ENCODE data around the gene BEND6. TPM values are rescaled to one million over a fixed set of nuclear protein-coding genes. Genes with fewer than 3 reads are reported as not detected.

BEND6 gene
- total and polyA plus RNA-seq, 2 donors (not counting 3 experiments of a cell fraction or from before 2014, with no cell fraction given), result 0.15 to 0.66 TPM

GRCh38 chr6:57048577-57048976, 93.7 kb downstream of the BEND6 start:
- H2AFZ ChIP-seq (ENCODE audit: low read depth, low read length), result no peak overlapping the region
- no peaks in the 10 kb centered on the region for H3K9me1 ChIP-seq (replicated peaks; ENCODE audit: control insufficient read depth, extremely low read depth, insufficient read depth, low read length)
- ChIA-PET POLR2A (no interaction called here), CTCF (no interaction called here)
- no TSS peak for BruUV-seq (replicated peaks)
- peak overlapping the region; percentile 9 for H3K4me2 ChIP-seq (ENCODE audit: insufficient read depth, low read length)
- H3K79me2 ChIP-seq (ENCODE audit: control insufficient read depth, insufficient read depth, low read length), result peaks cover 28% of the 10 kb centered on the region
- no peak overlapping the region for H3K27ac ChIP-seq (ENCODE audit: insufficient read depth, low read depth, low read length)
- intact Hi-C loops (cut with micrococcal nuclease), result loop anchor here (2.0 kb wide), 1 partner anchor 144 kb away; no protein-coding TSS in a partner anchor
- H3K36me3 ChIP-seq (ENCODE audit: control insufficient read depth in 2 of 2, extremely low read depth in 1 of 2, insufficient read depth in 2 of 2, low read length in 2 of 2), result peaks cover 3 to 12% of the 10 kb centered on the region in 2 experiments
- no peak for DNase-seq (ENCODE audit: low read depth, low spot score)
- no peak for FAIRE-seq
- no peak overlapping the region for H3K9ac ChIP-seq (replicated peaks; ENCODE audit: extremely low read depth, insufficient read depth, low read length)
- no peak overlapping the region for H3K4me3 ChIP-seq (replicated peaks in 1 of 3; ENCODE audit: insufficient read depth in 1 of 3, low read depth in 1 of 3, low read length in 3 of 3)
- peaks cover 10% of the 10 kb centered on the region for H3K4me1 ChIP-seq (ENCODE audit: control insufficient read depth, extremely low read depth, insufficient read depth, low read length)
- peaks cover 1 to 4% of the 10 kb centered on the region in 2 experiments for H3K27me3 ChIP-seq (ENCODE audit: control insufficient read depth in 2 of 2, insufficient read depth in 2 of 2, low read length in 2 of 2)
- dilution Hi-C loops (cut with MboI; ENCODE audit: extremely low pct_ligation_motif_present, low sequenced_read_pairs), result no loop called here
- TF ChIP-seq POLR2A (IDR thresholded peaks at IDR 0.05; ENCODE audit: low read depth, low read length) (no peak), POLR2AphosphoS5 (IDR thresholded peaks at IDR 0.05; ENCODE audit: insufficient read depth, low read depth, low read length) (no peak), EZH2 (IDR thresholded peaks at IDR 0.05; ENCODE audit: borderline replicate concordance, low read depth, low read length, severe bottlenecking) (no peak), MYC (IDR thresholded peaks at IDR 0.05; ENCODE audit: low read depth, low read length) (no peak), FOS (IDR thresholded peaks at IDR 0.05; ENCODE audit: borderline replicate concordance, insufficient read depth, low read length) (no peak), GATA2 (IDR thresholded peaks at IDR 0.05; ENCODE audit: insufficient read depth, insufficient read length, low read depth, low read length) (no peak), CTCF (IDR thresholded peaks at IDR 0.05; ENCODE audit: extremely low read depth in 1 of 2, insufficient read depth in 1 of 2, low read depth in 1 of 2, low read length in 2 of 2) (no peak), MAX (IDR thresholded peaks at IDR 0.05; ENCODE audit: insufficient read depth, insufficient read length) (no peak), JUN (IDR thresholded peaks at IDR 0.05; ENCODE audit: borderline replicate concordance, insufficient read depth, insufficient read length, low read depth) (no peak)
- no peaks in the 10 kb centered on the region for H3K9me3 ChIP-seq (replicated peaks; ENCODE audit: control insufficient read depth, insufficient read depth, low read length)
- no peaks in the 10 kb centered on the region for H4K20me1 ChIP-seq (replicated peaks; ENCODE audit: control insufficient read depth, extremely low read depth, insufficient read depth, low read length)

Data from endothelial cell of umbilical vein (primary cell).